HFF-Myc (cell line): ENCODE results near the gene NDFIP2.

Experiments
- DNase-seq: peaks from one replicate; pipeline ENCODE4 v3.0.0-alpha.2; 2011; ENCODE audit warnings: low read depth; ENCODE audit errors: extremely low read depth
- H3K4me3 ChIP-seq: replicated peaks from 2 replicates; pipeline ENCODE4 v1.5.1; 2011; ENCODE audit warnings: low read depth, mild to moderate bottlenecking, control low read depth, low read length
- CTCF ChIP-seq: IDR thresholded peaks from 2 replicates; pipeline ENCODE4 v1.5.1; 2012; ENCODE audit warnings: mild to moderate bottlenecking, low read depth, low read length, control low read depth; ENCODE audit errors: missing control alignments

NDFIP2 gene

DNA sequence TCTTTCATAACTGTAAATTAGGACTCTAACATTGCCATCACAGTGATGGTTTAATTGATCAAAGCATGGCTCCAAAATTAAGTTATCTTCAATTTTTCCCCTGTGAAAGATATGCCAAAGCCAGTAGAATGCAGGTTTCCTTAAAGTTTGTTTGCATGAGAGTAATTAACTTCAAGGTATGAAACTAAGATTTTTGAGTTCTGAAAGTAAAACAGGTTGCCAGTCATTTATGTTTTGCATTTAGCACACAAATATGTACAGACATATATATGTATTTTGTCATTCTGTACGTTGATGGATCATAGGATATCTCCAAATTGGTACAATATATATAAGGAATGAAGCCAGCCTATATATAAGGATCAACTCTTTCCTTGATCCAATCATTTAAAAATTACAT lies 23.6 kb upstream of the NDFIP2 start:
- no peak for TF ChIP-seq CTCF

GRCh38 chr13:79457948-79458347 lies 23.0 kb upstream of the NDFIP2 start:
- peak; percentile 62 for DNase-seq
- no peak for TF ChIP-seq CTCF
- no peak overlapping the region for H3K4me3 ChIP-seq

More for the DNA sequence above, 23.6 kb upstream of the NDFIP2 start:
- no peak overlapping the region for H3K4me3 ChIP-seq
- no peak for DNase-seq

GRCh38 chr13:79458436-79458835 lies 22.5 kb upstream of the NDFIP2 start:
- no peak for TF ChIP-seq CTCF
- no peak for DNase-seq

DNA sequence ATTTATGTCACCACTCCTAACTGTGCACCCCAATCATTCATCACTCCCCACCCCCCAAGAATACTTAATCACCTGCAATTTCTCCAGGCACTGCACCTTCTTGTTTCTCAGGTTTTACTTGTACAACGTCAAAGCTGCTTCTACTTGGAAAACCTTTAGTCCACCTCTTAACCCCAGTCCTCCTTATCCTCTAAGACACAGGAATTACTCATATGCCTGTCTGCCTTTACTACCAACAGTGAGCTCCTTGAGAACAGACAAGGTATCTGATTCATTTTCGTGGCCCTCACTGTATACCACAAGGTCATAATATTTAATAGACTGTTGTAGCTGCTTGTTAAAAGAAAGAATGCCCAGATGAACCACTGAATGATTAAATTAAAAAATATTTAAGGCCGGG lies 21.0 kb upstream of the NDFIP2 start:
- DNase-seq = no peak
- no peak overlapping the region for H3K4me3 ChIP-seq
- no peak for TF ChIP-seq CTCF

More at GRCh38 chr13:79458436-79458835, 22.5 kb upstream of the NDFIP2 start:
- no peak overlapping the region for H3K4me3 ChIP-seq

- no peak overlapping the region for H3K4me3 ChIP-seq
- no peak for DNase-seq
- no peak for TF ChIP-seq CTCF
These were observed 18.1 kb upstream of the NDFIP2 start for GRCh38 chr13:79462895-79463294.

GRCh38 chr13:79463604-79464003 lies 17.4 kb upstream of the NDFIP2 start:
- DNase-seq = no peak
- TF ChIP-seq CTCF = no peak
- H3K4me3 ChIP-seq = no peak overlapping the region

DNA sequence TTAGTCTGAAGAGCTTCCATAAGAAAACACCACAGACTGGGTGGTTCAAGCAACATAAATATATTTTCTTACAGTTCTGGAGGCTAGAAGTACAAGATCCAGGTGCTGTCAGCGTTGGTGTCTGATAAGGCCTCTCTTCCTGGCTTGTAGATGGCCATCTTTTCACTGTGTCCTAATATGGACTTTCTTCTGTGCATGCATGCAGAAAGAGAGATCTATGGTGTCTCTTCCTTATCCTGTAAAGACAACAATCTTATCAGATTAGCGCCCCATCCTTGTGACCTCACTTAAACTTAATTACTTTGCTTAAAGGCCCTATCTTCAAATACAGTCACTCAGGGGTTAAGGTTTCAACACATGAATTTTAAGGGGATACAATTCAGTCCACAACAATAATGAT lies 14.1 kb upstream of the NDFIP2 start:
- no peak for DNase-seq
- no peak for TF ChIP-seq CTCF
- H3K4me3 ChIP-seq = no peak overlapping the region
